ENCODE measurements around the gene CCN2.

The CCN2 gene

DNA sequence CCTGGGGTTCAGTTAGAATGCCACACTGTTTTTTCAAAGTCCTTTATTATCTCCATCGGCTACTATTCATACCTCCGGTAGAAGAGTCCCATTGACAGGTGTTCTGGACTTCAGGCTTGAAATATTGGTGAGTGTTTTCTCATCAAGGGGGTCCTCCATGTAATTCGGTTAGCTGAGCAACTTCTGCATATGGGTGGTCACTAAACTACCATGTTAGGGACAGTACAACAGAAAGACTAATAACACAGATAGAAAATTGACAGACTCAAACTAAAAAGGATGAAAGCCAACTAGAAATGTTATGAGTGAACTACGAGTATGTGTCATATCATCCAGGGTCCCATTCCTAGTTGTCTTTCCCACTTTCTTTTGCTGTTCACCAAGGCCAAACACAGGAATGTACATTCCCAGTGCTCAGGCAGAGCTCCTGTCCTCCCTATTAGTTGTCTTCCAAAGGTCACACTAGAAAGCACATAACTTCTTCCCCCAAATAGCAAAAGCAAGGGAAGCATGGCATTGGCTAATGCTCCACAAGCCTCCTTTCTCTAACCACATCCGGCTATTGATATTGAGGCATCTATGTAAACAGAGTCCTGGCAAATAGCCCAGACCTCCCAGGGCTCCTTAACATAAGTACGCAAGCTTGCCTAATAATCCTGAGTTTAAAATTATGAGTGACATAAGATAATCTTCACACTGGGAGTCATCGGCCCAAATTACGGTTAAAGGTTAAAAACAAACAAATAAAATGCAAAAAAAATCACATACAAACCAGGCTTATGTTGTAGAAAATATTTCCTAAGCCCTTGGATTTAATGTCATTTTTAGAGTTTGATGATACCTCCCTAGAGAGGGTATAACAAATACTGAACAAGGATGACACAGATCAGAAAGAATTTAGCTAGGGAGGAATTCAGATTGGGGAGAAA, 13.2 kb downstream of the CCN2 start:
- Mint-ChIP-seq H3K27ac (no peak overlapping the region), H3K9me3 (no peaks in the 10 kb centered on the region), H3K4me1 (ENCODE audit: low read depth) (no peaks in the 10 kb centered on the region), H3K27me3 (ENCODE audit: low read depth) (peaks cover 3% of the 10 kb centered on the region), H3K36me3 (ENCODE audit: low read depth) (no peaks in the 10 kb centered on the region), H3K4me3 (no peak overlapping the region)

DNA sequence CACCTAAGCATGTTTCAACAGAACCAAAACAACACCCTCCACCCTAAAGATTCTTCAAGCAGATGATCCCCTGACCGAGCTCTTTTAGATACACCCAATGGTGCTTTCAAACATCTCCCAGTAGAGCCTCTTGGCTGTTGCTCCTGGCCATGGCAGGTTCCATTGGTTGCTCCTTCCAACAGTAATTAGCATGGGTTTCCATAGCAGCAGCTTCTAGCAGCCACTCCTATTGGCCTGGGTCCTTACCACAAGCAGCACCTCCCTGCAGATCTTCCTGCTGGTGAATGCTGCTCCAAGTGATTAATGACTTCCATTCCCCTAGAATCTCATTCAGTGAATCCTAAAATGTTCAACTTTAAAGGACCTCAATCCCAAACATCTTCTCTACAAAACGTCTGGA, 13.9 kb downstream of the CCN2 start:
- no peaks in the 10 kb centered on the region for H3K4me1 Mint-ChIP-seq (ENCODE audit: low read depth)
- H3K4me3 Mint-ChIP-seq = no peak overlapping the region
- peaks cover 3% of the 10 kb centered on the region for H3K27me3 Mint-ChIP-seq (ENCODE audit: low read depth)
- no peak overlapping the region for H3K27ac Mint-ChIP-seq
- H3K9me3 Mint-ChIP-seq = no peaks in the 10 kb centered on the region
- no peaks in the 10 kb centered on the region for H3K36me3 Mint-ChIP-seq (ENCODE audit: low read depth)

DNA sequence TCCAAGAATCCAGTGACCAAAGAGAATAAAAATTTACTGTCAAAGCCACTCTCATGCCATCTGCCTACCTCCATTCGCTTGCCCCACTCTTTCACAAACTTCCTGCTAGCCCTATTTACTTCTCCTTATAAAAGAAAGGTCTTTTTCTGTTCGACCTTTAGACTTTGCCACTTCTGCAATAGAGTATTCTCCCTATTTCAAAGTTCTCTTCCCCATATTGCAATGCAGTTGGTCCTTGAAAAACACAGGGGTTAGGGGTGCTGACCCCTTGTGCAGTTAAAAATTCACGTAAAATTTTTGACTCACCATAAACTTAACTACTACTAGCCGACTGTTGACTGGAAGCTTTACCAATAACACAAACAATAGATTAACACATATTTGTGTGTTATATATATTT, 15.0 kb downstream of the CCN2 start:
- Mint-ChIP-seq H3K27me3 (ENCODE audit: low read depth) (peaks cover 3% of the 10 kb centered on the region), H3K4me3 (no peak overlapping the region), H3K9me3 (no peaks in the 10 kb centered on the region), H3K27ac (no peak overlapping the region), H3K4me1 (ENCODE audit: low read depth) (no peaks in the 10 kb centered on the region), H3K36me3 (ENCODE audit: low read depth) (no peaks in the 10 kb centered on the region)

DNA sequence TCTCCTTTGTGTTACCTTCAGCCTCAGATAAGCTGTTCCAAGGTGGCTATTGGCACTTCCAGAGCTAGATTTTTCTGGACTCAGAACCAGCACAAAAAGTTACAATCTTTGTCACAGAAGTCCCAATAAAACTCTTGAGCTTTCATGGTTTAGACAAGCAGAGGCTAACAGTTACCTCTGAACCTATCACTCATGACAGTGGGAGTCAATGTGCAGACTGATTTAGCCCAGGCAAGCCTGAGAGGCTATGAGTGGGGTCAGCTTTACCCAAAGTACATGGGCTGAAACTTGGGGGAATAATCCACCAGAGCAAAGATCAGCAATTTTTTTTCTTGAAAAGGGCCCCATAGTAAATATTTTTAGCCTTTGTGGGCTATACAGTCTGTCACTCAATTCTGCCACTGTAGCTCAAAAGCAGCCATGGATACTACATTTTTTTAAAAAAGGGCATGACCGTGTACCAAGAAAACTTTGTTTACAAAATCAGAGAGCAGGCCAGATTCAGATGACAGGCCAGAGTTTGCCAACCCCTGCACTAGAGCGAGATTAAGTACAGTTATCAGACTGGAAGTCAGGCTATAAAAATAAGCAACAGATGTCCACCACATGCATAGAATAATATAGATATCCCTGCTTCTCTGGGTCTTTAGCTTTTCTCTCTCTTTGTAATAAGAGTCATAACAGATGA, 20.0 kb downstream of the CCN2 start:
- Mint-ChIP-seq H3K27me3 (ENCODE audit: low read depth) (no peaks in the 10 kb centered on the region), H3K27ac (no peak overlapping the region), H3K36me3 (ENCODE audit: low read depth) (no peaks in the 10 kb centered on the region), H3K4me1 (ENCODE audit: low read depth) (no peaks in the 10 kb centered on the region), H3K4me3 (no peak overlapping the region), H3K9me3 (no peaks in the 10 kb centered on the region)

DNA sequence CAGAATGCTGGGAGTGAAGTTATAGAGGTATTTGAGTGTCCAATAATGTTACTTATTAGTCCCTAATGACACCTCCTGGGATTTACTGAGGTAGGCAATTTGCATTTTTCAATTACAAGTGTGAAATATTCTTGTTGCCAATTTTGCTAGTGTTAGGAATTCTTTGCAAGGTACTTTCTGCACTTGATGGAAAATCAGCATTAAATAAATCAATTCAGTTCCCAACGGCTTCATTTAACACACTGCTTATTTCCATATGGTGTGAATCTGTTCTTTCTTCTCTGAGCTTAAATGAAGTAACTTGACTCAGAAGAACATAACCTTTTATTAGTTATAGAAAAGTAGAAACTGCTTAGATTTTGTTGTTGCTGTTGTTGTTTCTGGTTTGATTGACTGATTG, 21.2 kb downstream of the CCN2 start:
- Mint-ChIP-seq H3K4me1 (ENCODE audit: low read depth) (no peaks in the 10 kb centered on the region), H3K27me3 (ENCODE audit: low read depth) (peaks cover 3% of the 10 kb centered on the region), H3K36me3 (ENCODE audit: low read depth) (no peaks in the 10 kb centered on the region), H3K9me3 (no peaks in the 10 kb centered on the region), H3K4me3 (no peak overlapping the region), H3K27ac (no peak overlapping the region)

DNA sequence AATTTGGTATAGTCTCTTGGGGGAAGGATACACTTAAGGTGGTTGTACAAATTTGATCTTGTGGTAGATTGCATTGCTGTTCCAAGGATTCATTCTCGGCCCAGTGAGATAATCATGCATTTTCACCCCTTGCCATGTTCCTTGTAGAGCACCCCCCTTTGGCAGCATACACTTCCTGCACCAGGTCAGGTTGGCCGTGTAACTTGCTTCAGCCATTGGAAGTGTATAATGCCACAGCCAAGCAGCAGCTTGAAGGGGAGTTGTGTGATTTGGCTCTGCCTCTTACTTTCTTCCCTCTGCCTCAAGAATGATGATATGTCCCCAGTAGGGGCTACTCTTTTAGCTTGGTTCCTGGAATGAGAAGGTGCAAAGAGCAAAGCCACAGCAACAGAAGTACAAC, 21.9 kb downstream of the CCN2 start:
- Mint-ChIP-seq H3K4me3 (no peak overlapping the region), H3K9me3 (no peaks in the 10 kb centered on the region), H3K4me1 (ENCODE audit: low read depth) (no peaks in the 10 kb centered on the region), H3K27me3 (ENCODE audit: low read depth) (peaks cover 6% of the 10 kb centered on the region), H3K27ac (no peak overlapping the region), H3K36me3 (ENCODE audit: low read depth) (no peaks in the 10 kb centered on the region)

DNA sequence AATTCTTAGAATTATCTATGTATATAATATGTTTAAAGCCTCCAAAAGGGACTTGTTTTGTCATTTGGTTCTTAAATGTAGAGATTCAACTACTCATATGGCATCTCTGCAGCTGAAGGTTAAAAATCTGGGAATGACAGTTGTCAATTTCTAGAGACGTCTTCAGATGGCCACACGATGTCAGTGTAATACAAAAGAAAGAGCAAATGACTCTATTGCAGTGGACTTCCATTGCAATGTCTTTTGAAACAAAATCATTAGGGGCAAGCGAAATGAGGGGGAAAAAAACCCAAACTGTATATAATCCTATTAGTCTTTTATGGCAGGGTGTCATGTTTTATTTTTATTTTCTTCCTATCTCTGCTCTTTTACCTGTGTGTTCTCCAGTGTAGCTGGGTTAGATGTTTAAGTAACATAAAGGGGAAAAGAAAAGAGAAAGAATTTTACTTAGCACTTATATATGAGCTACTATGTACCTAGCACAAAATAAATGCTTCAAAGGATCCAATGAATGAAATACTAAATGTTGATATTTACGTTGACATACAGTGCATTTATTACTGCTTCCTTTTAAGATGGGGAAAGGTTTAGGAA, 26.2 kb downstream of the CCN2 start:
- H3K4me1 Mint-ChIP-seq (ENCODE audit: low read depth) = no peaks in the 10 kb centered on the region
- peaks cover 6% of the 10 kb centered on the region for H3K27me3 Mint-ChIP-seq (ENCODE audit: low read depth)
- H3K27ac Mint-ChIP-seq = no peak overlapping the region
- H3K4me3 Mint-ChIP-seq = no peak overlapping the region
- H3K36me3 Mint-ChIP-seq (ENCODE audit: low read depth) = no peaks in the 10 kb centered on the region
- no peaks in the 10 kb centered on the region for H3K9me3 Mint-ChIP-seq

DNA sequence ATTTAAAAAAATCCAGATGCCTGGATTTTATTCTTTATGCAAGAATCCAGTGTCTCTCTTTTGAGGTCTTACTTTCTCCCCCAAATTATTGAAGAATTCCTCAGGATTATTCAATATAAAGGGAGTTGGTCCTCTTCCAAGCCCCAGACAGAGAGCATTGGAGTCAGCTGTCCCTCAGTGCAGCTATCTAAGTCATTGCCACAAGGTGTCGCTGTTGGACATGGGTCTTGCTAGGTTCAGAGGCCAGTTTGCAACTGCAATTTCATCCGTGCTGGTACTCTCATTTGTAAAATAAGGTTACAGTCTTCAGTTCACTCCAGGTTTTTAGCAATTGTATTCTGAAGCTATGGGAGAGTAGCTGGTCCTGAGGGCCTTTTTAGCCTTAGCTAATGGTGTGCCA, 27.8 kb downstream of the CCN2 start:
- Mint-ChIP-seq H3K9me3 (no peaks in the 10 kb centered on the region), H3K27ac (no peak overlapping the region), H3K27me3 (ENCODE audit: low read depth) (peaks cover 6% of the 10 kb centered on the region), H3K4me3 (no peak overlapping the region), H3K4me1 (ENCODE audit: low read depth) (no peaks in the 10 kb centered on the region), H3K36me3 (ENCODE audit: low read depth) (no peaks in the 10 kb centered on the region)

DNA sequence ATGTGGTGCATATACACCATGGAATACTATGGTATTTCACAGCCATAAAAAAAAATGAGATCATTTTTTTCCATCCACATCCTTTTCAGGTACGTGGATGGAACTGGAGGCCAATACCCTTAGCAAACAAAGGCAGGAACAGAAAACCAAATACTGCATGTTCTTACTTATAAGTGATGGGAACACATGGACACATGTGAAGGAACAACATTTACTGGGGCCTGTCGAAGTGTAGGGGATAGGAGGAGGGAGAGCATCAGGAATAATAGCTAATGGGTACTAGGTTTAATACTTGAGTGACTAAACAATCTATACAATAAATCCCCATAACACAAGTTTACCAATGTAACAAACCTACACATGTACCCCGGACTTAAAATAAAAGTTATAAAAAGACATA, 30.5 kb downstream of the CCN2 start:
- no peaks in the 10 kb centered on the region for H3K36me3 Mint-ChIP-seq (ENCODE audit: low read depth)
- H3K4me1 Mint-ChIP-seq (ENCODE audit: low read depth) = peaks cover 9% of the 10 kb centered on the region
- H3K27me3 Mint-ChIP-seq (ENCODE audit: low read depth) = peaks cover 16% of the 10 kb centered on the region
- no peak overlapping the region for H3K4me3 Mint-ChIP-seq
- H3K9me3 Mint-ChIP-seq = no peaks in the 10 kb centered on the region
- H3K27ac Mint-ChIP-seq = no peak overlapping the region

DNA sequence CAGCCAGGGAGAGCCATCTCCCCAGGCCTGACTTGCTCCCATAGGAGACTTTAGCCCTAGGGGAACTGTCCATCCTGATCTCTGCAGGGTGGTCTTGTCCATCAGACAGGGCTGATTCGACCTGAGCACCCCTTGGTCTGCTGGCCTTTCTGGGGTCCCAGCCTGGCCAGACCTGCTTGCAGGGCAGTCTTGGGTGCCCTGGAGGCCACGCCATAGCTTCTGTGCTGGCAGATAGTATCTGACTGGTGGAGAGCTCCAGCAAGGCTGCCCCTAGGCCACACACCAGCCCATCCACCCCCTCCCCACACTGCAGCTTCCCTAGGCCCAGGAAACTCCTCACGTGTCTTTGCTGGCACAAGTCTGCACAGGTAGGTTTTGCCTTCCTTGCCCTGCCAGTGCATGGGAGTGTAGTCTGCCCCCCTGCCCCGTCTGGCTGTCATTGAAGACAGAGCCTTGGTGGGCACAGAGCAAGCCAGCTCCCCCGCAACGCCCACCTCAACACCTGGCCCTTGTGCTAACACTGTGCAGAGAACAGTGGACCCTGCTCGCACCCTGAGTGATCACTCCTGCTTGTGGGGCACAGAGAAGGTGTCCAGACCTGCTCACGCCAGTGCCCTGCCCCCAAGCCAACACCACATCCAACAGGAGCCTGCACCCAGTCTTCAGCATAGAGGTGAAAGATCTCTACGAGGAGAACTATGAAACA, 32.4 kb downstream of the CCN2 start:
- no peak overlapping the region for H3K27ac Mint-ChIP-seq
- no peaks in the 10 kb centered on the region for H3K36me3 Mint-ChIP-seq (ENCODE audit: low read depth)
- H3K27me3 Mint-ChIP-seq (ENCODE audit: low read depth) = peaks cover 10% of the 10 kb centered on the region
- H3K4me1 Mint-ChIP-seq (ENCODE audit: low read depth) = peaks cover 9% of the 10 kb centered on the region
- no peaks in the 10 kb centered on the region for H3K9me3 Mint-ChIP-seq
- H3K4me3 Mint-ChIP-seq = no peak overlapping the region

DNA sequence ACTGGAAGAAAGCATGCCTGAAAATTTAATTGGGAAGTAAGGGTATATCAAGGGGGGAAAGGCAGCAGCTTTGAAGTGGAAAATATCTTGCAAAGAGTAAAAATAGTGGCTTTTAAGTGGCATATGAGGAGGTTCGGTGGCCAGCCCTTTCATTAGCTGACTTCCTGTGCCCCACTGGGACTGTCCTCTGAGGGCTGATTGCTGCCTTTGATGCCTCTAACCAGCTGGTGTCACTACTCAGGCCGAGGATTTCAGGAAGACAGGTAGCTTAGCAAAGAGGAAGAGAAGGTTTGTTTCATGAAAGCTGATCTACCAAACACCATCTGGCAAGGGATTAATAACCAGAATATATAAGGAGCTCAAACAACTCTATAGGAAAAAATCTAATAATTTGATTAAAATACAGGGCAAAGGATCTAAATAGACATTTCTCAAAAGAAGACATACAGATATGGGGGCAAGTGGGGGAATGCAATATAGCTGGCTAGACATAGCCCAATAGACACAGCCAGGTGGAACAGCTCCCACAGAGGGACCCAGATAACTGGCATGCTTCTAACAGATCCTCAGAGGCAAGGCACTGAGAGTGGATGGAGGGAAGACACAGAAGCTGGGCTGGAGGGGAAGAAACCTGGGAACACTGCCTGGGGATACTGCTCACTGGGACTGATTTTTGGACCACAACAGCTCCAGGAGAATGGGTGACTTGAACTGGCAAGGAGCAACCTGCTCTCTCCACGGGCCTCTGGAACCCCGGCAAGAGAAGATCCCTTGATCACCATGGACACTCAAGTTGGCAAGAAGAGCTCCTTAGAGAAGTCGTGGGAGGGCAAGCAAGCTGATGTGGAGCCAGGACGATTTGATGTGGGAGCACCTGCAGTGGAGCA, 33.2 kb downstream of the CCN2 start:
- H3K27me3 Mint-ChIP-seq (ENCODE audit: low read depth) = peaks cover 17% of the 10 kb centered on the region
- no peaks in the 10 kb centered on the region for H3K36me3 Mint-ChIP-seq (ENCODE audit: low read depth)
- no peak overlapping the region for H3K27ac Mint-ChIP-seq
- H3K9me3 Mint-ChIP-seq = no peaks in the 10 kb centered on the region
- H3K4me1 Mint-ChIP-seq (ENCODE audit: low read depth) = peaks cover 9% of the 10 kb centered on the region
- H3K4me3 Mint-ChIP-seq = no peak overlapping the region

DNA sequence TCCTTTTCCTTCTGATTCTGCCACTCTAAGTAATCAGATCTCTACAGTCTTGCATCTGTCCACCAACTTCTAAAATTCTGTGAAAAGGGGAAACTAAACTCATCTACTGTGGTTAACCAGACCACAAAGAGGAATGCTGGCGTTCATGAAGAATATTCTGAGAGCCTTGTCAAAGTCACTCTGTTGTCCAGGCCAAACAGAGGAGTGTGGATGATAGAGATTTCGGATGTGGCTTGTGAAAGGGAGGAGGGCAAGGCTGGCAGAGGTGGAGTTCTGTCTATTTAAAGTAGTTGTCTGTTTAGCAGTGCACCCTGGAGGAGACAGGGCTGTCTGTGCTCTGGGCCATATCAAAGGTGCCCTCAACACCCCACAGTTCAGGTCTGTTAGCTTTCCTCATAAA, 33.9 kb downstream of the CCN2 start:
- Mint-ChIP-seq H3K9me3 (no peaks in the 10 kb centered on the region), H3K36me3 (ENCODE audit: low read depth) (no peaks in the 10 kb centered on the region), H3K4me3 (no peak overlapping the region), H3K4me1 (ENCODE audit: low read depth) (peaks cover 9% of the 10 kb centered on the region), H3K27ac (no peak overlapping the region), H3K27me3 (ENCODE audit: low read depth) (peaks cover 17% of the 10 kb centered on the region)

DNA sequence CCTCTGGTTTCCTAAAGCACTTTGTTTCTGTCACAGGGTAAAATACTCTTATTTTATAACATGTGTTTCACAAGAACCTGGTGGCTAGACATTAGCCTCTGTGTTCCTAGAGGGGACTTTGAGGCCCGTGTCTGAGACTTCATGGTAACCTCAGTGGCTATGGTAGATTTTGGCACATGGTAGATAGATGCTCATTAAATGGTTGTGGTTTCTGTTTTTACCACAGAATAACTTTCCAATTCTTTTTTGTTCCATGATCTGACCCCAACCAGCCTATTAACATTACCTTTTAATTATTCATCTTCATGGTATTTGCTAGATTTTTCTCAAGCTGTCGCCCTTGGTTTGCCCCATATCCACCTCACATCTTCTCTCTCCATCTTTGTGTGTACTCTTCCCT, 34.3 kb downstream of the CCN2 start:
- H3K4me3 Mint-ChIP-seq = no peak overlapping the region
- H3K27ac Mint-ChIP-seq = no peak overlapping the region
- no peaks in the 10 kb centered on the region for H3K9me3 Mint-ChIP-seq
- peaks cover 9% of the 10 kb centered on the region for H3K4me1 Mint-ChIP-seq (ENCODE audit: low read depth)
- no peaks in the 10 kb centered on the region for H3K36me3 Mint-ChIP-seq (ENCODE audit: low read depth)
- H3K27me3 Mint-ChIP-seq (ENCODE audit: low read depth) = peaks cover 20% of the 10 kb centered on the region

Measured in T-helper 1 cell treated with Interleukin-12 subunit alpha and Interleukin-12 subunit beta and Interleukin-4 antibody, amounts not matched to agents 30 μg/mL and 1 μg/mL, for 36 hours (primary cell).